Type B pancreatic cell (in vitro differentiated cells): ENCODE results near the gene SCGB3A2. TPM values are rescaled to one million over a fixed set of nuclear protein-coding genes. Genes with fewer than 3 reads are reported as not detected.

Experiments used
- DNase-seq: peaks from one replicate; pipeline ENCODE4 v3.0.0; 2021; ENCODE audit warnings: mixed read lengths; ENCODE audit not compliant: unreplicated experiment; ENCODE audit errors: extremely low spot score
- H3K27ac Mint-ChIP-seq: 2 replicates; pipeline ENCODE4 v1.8.0; 2021; ENCODE audit warnings: mild to moderate bottlenecking, mixed read lengths
- H3K27me3 Mint-ChIP-seq: 2 replicates; pipeline ENCODE4 v1.8.0; 2021; ENCODE audit warnings: mixed read lengths
- H3K36me3 Mint-ChIP-seq: 2 replicates; pipeline ENCODE4 v1.8.0; 2021; ENCODE audit warnings: mixed read lengths
- H3K4me1 Mint-ChIP-seq: one replicate; pipeline ENCODE4 v1.8.0; 2021; ENCODE audit warnings: mixed read lengths; ENCODE audit not compliant: unreplicated experiment
- H3K4me3 Mint-ChIP-seq: 2 replicates; pipeline ENCODE4 v1.8.0; 2021; ENCODE audit warnings: mild to moderate bottlenecking, mixed read lengths
- H3K9me3 Mint-ChIP-seq: 2 replicates; pipeline ENCODE4 v1.8.0; 2021; ENCODE audit warnings: mixed read lengths
- total RNA-seq: library from RNA; stranded (reverse); gene quantifications from 2 replicates; pipeline ENCODE4 v1.2.1, GENCODE V29; 2021; ENCODE audit warnings: low replicate concordance
- TF ChIP-seq, protein P1 (sequence below): fragments of 200-600 bp; sonication (generic); conservative IDR thresholded peaks from 2 replicates; pipeline ENCODE4 v1.5.0; 2021; ENCODE audit warnings: antibody characterized with exemption, mild to moderate bottlenecking

Gene SCGB3A2
- total RNA-seq, 1 donor from 2014 or later = not detected

DNA sequence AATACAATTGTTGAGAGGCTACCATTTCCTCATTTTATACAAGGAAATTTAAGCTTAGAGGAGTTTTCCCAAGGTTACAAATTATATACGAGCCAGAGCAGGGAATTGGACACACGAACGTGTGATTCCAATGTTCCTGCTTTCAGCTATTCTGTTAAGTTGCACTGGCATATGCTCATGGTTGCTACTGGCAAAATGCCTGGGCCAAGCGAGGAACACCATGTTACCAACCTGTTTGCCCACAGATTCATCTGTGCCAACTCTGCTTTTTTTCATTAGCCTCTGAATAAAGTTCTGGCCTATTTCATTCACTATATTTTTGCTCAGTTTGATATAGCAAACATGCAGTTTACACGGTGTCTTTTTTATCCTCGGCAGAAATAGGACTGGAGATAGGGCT lies 32.9 kb downstream of the SCGB3A2 start:
- Mint-ChIP-seq H3K9me3 (no peaks in the 10 kb centered on the region), H3K36me3 (no peaks in the 10 kb centered on the region), H3K4me1 (no peaks in the 10 kb centered on the region), H3K27me3 (peaks cover 3% of the 10 kb centered on the region), H3K27ac (no peak overlapping the region), H3K4me3 (no peak overlapping the region)
- DNase-seq = no peak
- TF ChIP-seq, protein P1, sequence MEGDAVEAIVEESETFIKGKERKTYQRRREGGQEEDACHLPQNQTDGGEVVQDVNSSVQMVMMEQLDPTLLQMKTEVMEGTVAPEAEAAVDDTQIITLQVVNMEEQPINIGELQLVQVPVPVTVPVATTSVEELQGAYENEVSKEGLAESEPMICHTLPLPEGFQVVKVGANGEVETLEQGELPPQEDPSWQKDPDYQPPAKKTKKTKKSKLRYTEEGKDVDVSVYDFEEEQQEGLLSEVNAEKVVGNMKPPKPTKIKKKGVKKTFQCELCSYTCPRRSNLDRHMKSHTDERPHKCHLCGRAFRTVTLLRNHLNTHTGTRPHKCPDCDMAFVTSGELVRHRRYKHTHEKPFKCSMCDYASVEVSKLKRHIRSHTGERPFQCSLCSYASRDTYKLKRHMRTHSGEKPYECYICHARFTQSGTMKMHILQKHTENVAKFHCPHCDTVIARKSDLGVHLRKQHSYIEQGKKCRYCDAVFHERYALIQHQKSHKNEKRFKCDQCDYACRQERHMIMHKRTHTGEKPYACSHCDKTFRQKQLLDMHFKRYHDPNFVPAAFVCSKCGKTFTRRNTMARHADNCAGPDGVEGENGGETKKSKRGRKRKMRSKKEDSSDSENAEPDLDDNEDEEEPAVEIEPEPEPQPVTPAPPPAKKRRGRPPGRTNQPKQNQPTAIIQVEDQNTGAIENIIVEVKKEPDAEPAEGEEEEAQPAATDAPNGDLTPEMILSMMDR = no peak

DNA sequence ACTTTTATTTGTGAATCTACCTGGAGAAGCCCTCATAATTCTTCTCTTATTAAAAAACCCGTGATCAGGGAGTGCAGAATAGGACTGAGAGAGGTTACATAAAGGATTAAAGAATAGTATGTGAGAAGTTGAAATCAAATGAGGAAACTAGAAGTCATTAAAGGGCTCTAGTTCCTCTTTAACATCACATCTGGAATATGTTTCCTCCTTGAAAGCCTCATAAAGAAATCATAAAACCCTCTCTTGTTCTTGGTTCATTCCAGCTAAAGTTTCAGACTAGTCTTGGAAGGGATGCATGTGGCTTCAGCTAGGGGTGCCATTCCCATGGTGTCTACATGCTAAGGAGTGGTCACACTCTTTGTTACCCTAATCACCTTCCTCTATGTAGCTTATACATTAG lies 33.5 kb downstream of the SCGB3A2 start:
- DNase-seq = no peak
- H3K9me3 Mint-ChIP-seq = no peaks in the 10 kb centered on the region
- no peaks in the 10 kb centered on the region for H3K36me3 Mint-ChIP-seq
- H3K27me3 Mint-ChIP-seq = peaks cover 3% of the 10 kb centered on the region
- TF ChIP-seq, protein P1 = no peak
- H3K4me1 Mint-ChIP-seq = no peaks in the 10 kb centered on the region
- no peak overlapping the region for H3K27ac Mint-ChIP-seq
- no peak overlapping the region for H3K4me3 Mint-ChIP-seq

DNA sequence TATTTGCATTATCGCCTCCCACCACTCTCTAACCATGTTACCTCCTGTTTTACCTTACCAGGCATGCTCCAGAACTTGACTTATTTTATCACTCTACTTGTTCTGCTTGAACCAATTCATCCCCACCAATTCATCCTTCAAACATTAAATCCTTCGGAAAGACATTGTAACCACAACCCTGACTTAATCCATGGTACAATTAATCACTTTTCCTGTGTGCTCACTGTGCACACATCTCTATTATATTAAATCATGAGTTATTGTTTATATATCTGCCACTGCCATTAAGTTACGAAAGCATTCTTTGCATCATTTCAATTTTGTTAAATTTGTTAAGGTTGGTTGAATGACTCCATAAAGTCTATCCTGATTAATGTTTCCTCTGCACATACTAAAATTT lies 35.3 kb downstream of the SCGB3A2 start:
- H3K9me3 Mint-ChIP-seq = no peaks in the 10 kb centered on the region
- no peaks in the 10 kb centered on the region for H3K4me1 Mint-ChIP-seq
- no peak overlapping the region for H3K4me3 Mint-ChIP-seq
- TF ChIP-seq, protein P1 = no peak
- DNase-seq = no peak
- H3K27me3 Mint-ChIP-seq = peaks cover 3% of the 10 kb centered on the region
- no peaks in the 10 kb centered on the region for H3K36me3 Mint-ChIP-seq
- H3K27ac Mint-ChIP-seq = no peak overlapping the region

DNA sequence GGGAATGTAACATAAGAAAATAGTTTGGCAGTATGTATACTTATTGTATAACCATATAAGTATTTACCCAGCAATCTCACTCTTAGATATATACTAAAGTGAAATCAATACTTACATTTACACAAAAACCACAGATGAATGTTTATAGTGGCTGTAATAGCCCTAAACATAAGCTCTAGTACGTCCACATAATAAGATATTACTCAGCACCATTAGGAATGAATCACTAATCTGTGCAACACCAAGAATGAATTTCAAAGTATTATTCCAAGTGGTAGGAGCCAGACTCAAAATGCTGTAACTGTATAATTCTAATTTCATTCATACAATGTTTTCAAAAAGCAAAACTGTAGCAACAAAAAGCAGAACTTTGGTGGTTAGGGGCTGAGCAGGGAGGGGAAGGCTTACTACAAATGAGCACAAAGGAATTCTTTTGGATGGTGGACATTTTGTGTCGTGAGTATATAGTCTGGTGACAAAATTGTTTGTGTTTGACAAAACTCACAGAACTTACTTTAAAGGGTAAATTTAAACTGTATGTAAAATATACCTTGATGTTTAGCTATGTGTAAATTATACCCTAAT lies 39.7 kb downstream of the SCGB3A2 start:
- no peaks in the 10 kb centered on the region for H3K4me1 Mint-ChIP-seq
- H3K36me3 Mint-ChIP-seq = no peaks in the 10 kb centered on the region
- TF ChIP-seq, protein P1 = no peak
- H3K27ac Mint-ChIP-seq = no peak overlapping the region
- H3K9me3 Mint-ChIP-seq = no peaks in the 10 kb centered on the region
- H3K4me3 Mint-ChIP-seq = no peak overlapping the region
- no peak for DNase-seq
- no peaks in the 10 kb centered on the region for H3K27me3 Mint-ChIP-seq

DNA sequence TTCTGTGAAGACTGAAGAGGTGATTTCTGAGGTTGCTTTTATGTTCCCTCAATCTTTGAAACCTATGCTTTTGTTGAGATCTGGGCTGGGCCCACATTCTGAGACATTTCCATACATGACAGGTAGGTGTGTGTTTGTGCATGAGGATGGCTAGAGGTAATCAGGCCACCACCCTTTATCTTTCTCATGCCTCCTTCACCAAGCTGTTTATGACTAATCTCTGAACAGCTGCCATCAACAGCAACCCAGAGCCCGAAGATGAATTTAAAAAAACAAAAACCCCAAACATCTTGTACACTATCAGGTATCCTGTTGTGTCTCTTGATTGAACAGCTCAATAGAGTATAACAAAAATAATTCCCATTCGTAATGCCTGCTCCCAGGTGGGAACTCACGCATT lies 40.4 kb downstream of the SCGB3A2 start:
- DNase-seq = no peak
- H3K4me1 Mint-ChIP-seq = no peaks in the 10 kb centered on the region
- no peaks in the 10 kb centered on the region for H3K27me3 Mint-ChIP-seq
- no peak overlapping the region for H3K27ac Mint-ChIP-seq
- TF ChIP-seq, protein P1 = no peak
- no peaks in the 10 kb centered on the region for H3K9me3 Mint-ChIP-seq
- H3K4me3 Mint-ChIP-seq = no peak overlapping the region
- no peaks in the 10 kb centered on the region for H3K36me3 Mint-ChIP-seq
